ENCODE measurements around the gene SHANK1.

Gene SHANK1

GRCh38 chr19:50713556-50714236 lies 5.9 kb downstream of the SHANK1 start:
- TF ChIP-seq SIN3A (IDR thresholded peaks at IDR 0.05; ENCODE audit: borderline replicate concordance, insufficient read depth, low read length), result no peak
- no peak for TF ChIP-seq REST (IDR thresholded peaks at IDR 0.05; ENCODE audit: insufficient read depth in 1 of 2, low read depth in 2 of 2, low read length in 2 of 2)
- TF ChIP-seq POLR2AphosphoS5 (IDR thresholded peaks at IDR 0.05; ENCODE audit: low read depth, low read length), result no peak
- TF ChIP-seq TAF1 (IDR thresholded peaks at IDR 0.05; ENCODE audit: borderline replicate concordance, insufficient read depth, low read length), result no peak
- TF ChIP-seq FOXP2 (optimal IDR thresholded peaks at IDR 0.05; ENCODE audit: borderline replicate concordance, extremely low read depth, extremely low read length, insufficient read depth), result no peak

GRCh38 chr19:50712833-50713232 lies 6.8 kb downstream of the SHANK1 start:
- TF ChIP-seq POLR2AphosphoS5 (IDR thresholded peaks at IDR 0.05; ENCODE audit: low read depth, low read length), result no peak
- no peak for TF ChIP-seq TAF1 (IDR thresholded peaks at IDR 0.05; ENCODE audit: borderline replicate concordance, insufficient read depth, low read length)
- no peak for TF ChIP-seq REST (IDR thresholded peaks at IDR 0.05; ENCODE audit: insufficient read depth in 1 of 2, low read depth in 2 of 2, low read length in 2 of 2)
- no peak for TF ChIP-seq SIN3A (IDR thresholded peaks at IDR 0.05; ENCODE audit: borderline replicate concordance, insufficient read depth, low read length)
- no peak for TF ChIP-seq FOXP2 (optimal IDR thresholded peaks at IDR 0.05; ENCODE audit: borderline replicate concordance, extremely low read depth, extremely low read length, insufficient read depth)

GRCh38 chr19:50711805-50712204 lies 7.8 kb downstream of the SHANK1 start:
- TF ChIP-seq FOXP2 (optimal IDR thresholded peaks at IDR 0.05; ENCODE audit: borderline replicate concordance, extremely low read depth, extremely low read length, insufficient read depth) (no peak), POLR2AphosphoS5 (IDR thresholded peaks at IDR 0.05; ENCODE audit: low read depth, low read length) (no peak), REST (IDR thresholded peaks at IDR 0.05; ENCODE audit: insufficient read depth in 1 of 2, low read depth in 2 of 2, low read length in 2 of 2) (no peak), TAF1 (IDR thresholded peaks at IDR 0.05; ENCODE audit: borderline replicate concordance, insufficient read depth, low read length) (no peak), SIN3A (IDR thresholded peaks at IDR 0.05; ENCODE audit: borderline replicate concordance, insufficient read depth, low read length) (no peak)

DNA sequence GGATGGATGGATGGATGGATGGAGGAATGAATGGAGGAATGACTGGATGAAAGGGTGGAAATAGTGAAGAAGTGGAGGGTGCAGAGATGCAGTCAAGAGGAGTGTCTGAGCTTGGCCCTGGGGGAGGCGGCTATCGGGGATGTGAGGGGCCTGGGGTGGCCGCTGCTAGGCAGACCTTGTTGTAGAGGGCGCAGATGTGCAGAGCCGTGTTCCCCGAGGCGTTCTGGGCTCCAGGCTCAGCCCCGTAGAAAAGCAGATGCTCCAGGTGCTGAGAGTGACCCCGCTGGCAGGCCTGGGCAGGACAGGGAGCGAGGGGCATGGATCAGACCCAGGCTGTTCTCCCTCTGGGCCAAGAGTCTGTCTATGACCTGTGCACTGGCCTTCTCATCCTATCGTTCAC lies 8.4 kb downstream of the SHANK1 start:
- TF ChIP-seq POLR2AphosphoS5 (IDR thresholded peaks at IDR 0.05; ENCODE audit: low read depth, low read length), result no peak
- no peak for TF ChIP-seq SIN3A (IDR thresholded peaks at IDR 0.05; ENCODE audit: borderline replicate concordance, insufficient read depth, low read length)
- TF ChIP-seq REST (IDR thresholded peaks at IDR 0.05; ENCODE audit: insufficient read depth in 1 of 2, low read depth in 2 of 2, low read length in 2 of 2), result no peak
- TF ChIP-seq TAF1 (IDR thresholded peaks at IDR 0.05; ENCODE audit: borderline replicate concordance, insufficient read depth, low read length), result no peak

All from PFSK-1 (cell line).